DND-41 (cell line): ENCODE data around the gene USP28.

Experiments used
- EZH2 ChIP-seq: IDR thresholded peaks from 3 replicates; pipeline ENCODE4 v1.6.1; 2012; ENCODE audit warnings: borderline replicate concordance, low read depth, mild to moderate bottlenecking, moderate library complexity, low read length, inconsistent platforms; ENCODE audit not compliant: severe bottlenecking
- TF ChIP-seq, protein P1 (sequence below): IDR thresholded peaks from 2 replicates; pipeline ENCODE4 v1.5.1; 2012; ENCODE audit warnings: borderline replicate concordance, low read length, moderate library complexity, mild to moderate bottlenecking; ENCODE audit not compliant: poor library complexity, severe bottlenecking; ENCODE audit errors: extremely low read depth

DNA sequence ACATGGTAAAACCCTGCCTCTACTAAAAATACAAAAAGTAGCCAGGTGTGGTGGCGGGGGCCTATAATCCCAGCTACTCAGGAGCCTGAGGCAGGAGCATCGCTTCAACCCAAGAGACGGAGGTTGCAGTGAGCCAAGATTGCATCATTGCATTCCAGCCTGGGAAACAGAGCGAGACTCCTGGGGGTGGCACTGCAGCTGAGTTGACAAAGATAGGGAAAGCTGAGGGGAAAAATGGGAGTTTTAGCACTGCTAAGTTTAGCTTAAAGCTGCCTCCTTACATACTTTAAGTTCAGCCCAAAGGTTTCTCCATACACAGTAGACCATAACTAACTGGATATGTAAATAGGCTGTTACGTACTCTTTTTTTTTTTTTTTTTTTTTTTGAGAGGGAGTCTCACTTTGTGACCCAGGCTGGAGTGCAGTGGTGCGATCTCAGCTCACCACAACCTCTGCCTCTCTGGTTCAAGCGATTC lies 9.0 kb upstream of the USP28 start:
- TF ChIP-seq, protein P1, sequence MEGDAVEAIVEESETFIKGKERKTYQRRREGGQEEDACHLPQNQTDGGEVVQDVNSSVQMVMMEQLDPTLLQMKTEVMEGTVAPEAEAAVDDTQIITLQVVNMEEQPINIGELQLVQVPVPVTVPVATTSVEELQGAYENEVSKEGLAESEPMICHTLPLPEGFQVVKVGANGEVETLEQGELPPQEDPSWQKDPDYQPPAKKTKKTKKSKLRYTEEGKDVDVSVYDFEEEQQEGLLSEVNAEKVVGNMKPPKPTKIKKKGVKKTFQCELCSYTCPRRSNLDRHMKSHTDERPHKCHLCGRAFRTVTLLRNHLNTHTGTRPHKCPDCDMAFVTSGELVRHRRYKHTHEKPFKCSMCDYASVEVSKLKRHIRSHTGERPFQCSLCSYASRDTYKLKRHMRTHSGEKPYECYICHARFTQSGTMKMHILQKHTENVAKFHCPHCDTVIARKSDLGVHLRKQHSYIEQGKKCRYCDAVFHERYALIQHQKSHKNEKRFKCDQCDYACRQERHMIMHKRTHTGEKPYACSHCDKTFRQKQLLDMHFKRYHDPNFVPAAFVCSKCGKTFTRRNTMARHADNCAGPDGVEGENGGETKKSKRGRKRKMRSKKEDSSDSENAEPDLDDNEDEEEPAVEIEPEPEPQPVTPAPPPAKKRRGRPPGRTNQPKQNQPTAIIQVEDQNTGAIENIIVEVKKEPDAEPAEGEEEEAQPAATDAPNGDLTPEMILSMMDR, result no peak
- no peak for TF ChIP-seq EZH2
